Psoas muscle (tissue), 8 donors: Measurements from ENCODE around the gene VWA1. TPM values are rescaled to one million over a fixed set of nuclear protein-coding genes. Genes with fewer than 3 reads are reported as not detected.
"Not testable (repeated sequence)": the region's sequence is repeated elsewhere in the genome, so short reads cannot be mapped to it uniquely, and the experiment has no call there.

Source experiments
- ATAC-seq, 4 donors: fragments of 200-7000 bp; cut with Tn5 transposase; one replicate each; pipeline ENCODE4 v1.9.1; 2020; ENCODE audit warnings: moderate library complexity in 3 of 4, mild to moderate bottlenecking in 2 of 4
- DNase-seq, 2 donors: peaks; one replicate each; pipeline ENCODE4 v3.0.0-alpha.2; 2020
- H3K27ac ChIP-seq: fragments of 200-600 bp; one replicate; pipeline ENCODE4 v1.8.0; 2022
- H3K27me3 ChIP-seq, 3 donors: fragments of 200-600 bp in 1 of 3; one replicate each; pipeline versions ENCODE4 v1.6.1 to v1.8.0; 2013 to 2022; ENCODE audit warnings: low read length in 2 of 3, mild to moderate bottlenecking in 2 of 3, moderate library complexity in 1 of 3; ENCODE audit not compliant: insufficient read depth in 3 of 3
- H3K36me3 ChIP-seq, 2 donors: fragments of 200-600 bp in 1 of 2; one replicate each; pipeline versions ENCODE4 v1.6.1 to v1.8.0; 2013 to 2022; ENCODE audit warnings: low read depth in 1 of 2, mild to moderate bottlenecking in 1 of 2, moderate library complexity in 1 of 2; ENCODE audit not compliant: insufficient read depth in 1 of 2
- H3K4me1 ChIP-seq: fragments of 200-600 bp; one replicate; pipeline ENCODE4 v1.8.0; 2022
- H3K4me3 ChIP-seq: fragments of 200-600 bp; one replicate; pipeline ENCODE4 v1.8.0; 2022; ENCODE audit warnings: mild to moderate bottlenecking
- H3K9me3 ChIP-seq: fragments of 200-600 bp; one replicate; pipeline ENCODE4 v1.8.0; 2022
- CTCF ChIP-seq: fragments of 200-600 bp; IDR thresholded peaks from one replicate; pipeline ENCODE4 v1.8.0; 2022; ENCODE audit warnings: antibody characterized with exemption
- WGBS, 3 donors: extraction: QIAGEN DNeasy Blood & Tissue Kit; methylation state at CpG; one replicate each; pipeline versions ENCODE4 v1.1.6 to v1.1.7; 2013; 5-methylcytosine and 5-hydroxymethylcytosine counted together
- intact Hi-C, 2 donors: fragments of 100-400 bp; cut with DNase I; formaldehyde crosslinking; loops; one replicate each; pipeline versions ENCODE4 v1.11.0 to v1.14.2; 2022
- polyA plus RNA-seq, 3 donors: library from polyadenylated mRNA; stranded (reverse); fragments of 200-250 nt; gene quantifications; one replicate each; pipeline ENCODE4 v1.2.3, GENCODE V29; 2013
- total RNA-seq, 4 donors: library from RNA; stranded (reverse); fragmentation: NEBNext Ultra II Directional in 2 of 4; extraction: Animal tissue kit (Norgen Biotek cat#: 25700) in 2 of 4; gene quantifications; one replicate each; pipeline versions ENCODE4 v1.2.1 to v1.2.4, GENCODE V29; 2021 to 2023
- donor health status: healthy with polysubstance abuse.
- donor health status: DM: no; HTN: no; CAD: no; lungs with moderate emphysema.
- donor health status: Bipolar disorder and iron deficiency.
- donor health status: healthy.
- donor health status: DM: yes; HTN: yes; CAD: no.
- donor health status: DM: no; HTN: no; CAD: no.
- donor health status: DM: no; HTN: no; CAD: no.
- donor health status: DM: yes; HTN: yes; CAD: no.

The VWA1 gene
- total and polyA plus RNA-seq, 7 donors: 1.4 to 25.3 (median 7.8) TPM

GRCh38 chr1:1428174-1428573, 7.3 kb upstream of the VWA1 start:
- Histone ChIP-seq H3K4me1 (peaks cover 16% of the 10 kb centered on the region), H3K9me3 (no peaks in the 10 kb centered on the region), H3K27ac (no peak overlapping the region), H3K36me3 (no peaks in the 10 kb centered on the region), H3K4me3 (no peak overlapping the region), H3K27me3 (peaks cover 0 to 13% (median 2%) of the 10 kb centered on the region in 3 donors)
- whole genome bisulfite sequencing, 3 donors: 50 to 70% (median 57%) methylated on average over 15 to 19 of the region's 19 CpGs
- TF ChIP-seq CTCF: no peak
- no peak for ATAC-seq
- no peak for DNase-seq
- intact Hi-C loops: no loop called here

DNA sequence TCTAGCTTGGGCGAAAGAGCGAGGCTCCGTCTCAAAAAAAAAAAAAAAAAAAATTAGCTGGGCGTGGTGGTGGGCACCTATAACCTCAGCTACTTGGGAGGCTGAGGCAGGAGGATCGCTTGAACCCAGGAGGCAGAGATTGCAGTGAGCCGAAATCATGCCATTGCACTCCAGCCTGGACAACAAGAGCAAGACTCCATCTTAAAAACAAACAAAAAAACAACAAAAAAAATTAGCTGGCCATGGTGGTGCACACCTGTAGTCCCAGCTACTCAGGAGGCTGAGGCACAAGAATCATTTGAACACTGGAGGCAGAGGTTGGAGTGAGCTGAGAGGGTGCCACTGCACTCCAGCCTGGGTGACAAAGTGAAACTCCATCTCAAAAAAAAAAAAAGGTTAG, 6.5 kb upstream of the VWA1 start:
- H3K27ac ChIP-seq, DNase-seq, H3K9me3 ChIP-seq, H3K36me3 ChIP-seq, H3K4me3 ChIP-seq, intact Hi-C loops, ATAC-seq: not testable (repeated sequence)
- WGBS, 3 donors: 87 to 96% (median 93%) methylated on average over 6 of the region's 6 CpGs
- Histone ChIP-seq H3K27me3 (peaks cover 0 to 13% (median 2%) of the 10 kb centered on the region in 3 donors), H3K4me1 (peaks cover 16% of the 10 kb centered on the region)

DNA sequence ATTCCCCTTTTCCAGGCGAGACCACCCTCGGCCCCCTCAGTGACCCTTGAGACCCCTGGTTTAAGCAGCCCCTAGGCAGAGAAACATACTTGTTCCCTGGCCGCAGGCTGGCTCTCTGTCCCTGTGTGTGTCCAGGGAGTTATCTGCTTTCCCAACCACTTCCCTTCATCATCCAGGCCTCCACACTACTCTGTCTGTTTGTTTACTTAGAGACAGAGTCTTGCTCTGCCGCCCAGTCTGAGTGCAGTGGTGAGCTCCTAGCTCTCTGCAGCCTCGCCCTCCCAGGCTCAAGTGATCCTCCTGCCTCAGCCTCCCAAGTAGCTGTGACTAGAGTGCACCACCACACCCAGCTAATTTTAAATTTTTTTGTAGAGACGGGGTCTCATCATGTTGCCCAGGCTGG, 5.8 kb upstream of the VWA1 start:
- Histone ChIP-seq H3K36me3 (no peaks in the 10 kb centered on the region), H3K4me3 (peak overlapping the region; percentile 36), H3K9me3 (no peaks in the 10 kb centered on the region), H3K4me1 (peaks cover 16% of the 10 kb centered on the region), H3K27ac (peak overlapping the region; percentile 66), H3K27me3 (peaks cover 0 to 13% (median 2%) of the 10 kb centered on the region in 3 donors)
- DNase-seq (no peak), ATAC-seq (peak in 1 of 4 donors; percentile 21)
- 42 to 57% (median 53%) methylated on average over 6 of the region's 6 CpGs for WGBS, 3 donors
- no peak for TF ChIP-seq CTCF
- intact Hi-C loops: no loop called here

DNA sequence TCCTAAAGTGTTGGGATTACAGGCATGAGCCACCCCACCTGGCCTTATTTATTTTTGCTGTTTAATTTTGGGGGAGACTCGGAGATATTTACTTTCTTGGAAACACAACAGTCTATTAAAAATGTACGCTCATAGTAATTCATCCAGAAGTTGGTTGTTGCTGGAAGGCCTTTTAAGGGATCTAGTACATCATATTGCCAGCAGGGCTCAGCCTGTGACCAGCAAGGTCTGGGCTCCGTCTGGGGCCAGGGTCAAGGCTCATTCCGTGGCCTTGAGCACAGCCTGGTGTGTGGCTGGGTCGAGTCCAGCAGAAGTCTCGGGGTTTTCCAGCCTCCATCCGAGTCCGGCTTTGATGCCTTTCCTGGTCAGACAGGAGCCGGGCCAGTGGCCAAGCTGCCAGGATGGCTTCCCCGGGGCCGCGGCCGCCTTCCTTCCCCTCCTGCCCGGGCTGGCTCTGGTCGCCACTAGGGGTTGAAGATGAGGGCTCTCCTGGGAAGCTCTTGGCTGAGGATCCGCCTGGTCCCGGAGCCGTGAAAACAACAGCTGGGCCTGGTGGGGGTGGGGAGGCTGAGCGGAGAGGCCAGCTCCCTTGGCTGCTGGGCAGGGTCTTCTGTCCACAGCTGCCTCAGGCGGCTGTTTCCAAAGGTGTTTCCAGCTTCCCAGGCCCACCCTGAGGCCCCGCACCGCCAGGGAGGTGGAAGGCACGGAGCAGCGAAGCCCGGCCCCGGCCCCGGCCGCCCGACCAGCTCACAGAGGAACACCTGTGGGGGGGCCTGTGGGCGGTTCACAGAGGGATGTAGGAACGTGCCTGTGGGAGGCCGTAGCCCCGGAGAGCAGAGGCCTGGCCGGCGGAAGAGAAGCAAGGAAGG, 5.1 kb upstream of the VWA1 start:
- peaks cover 16% of the 10 kb centered on the region for H3K4me1 ChIP-seq
- H3K27me3 ChIP-seq: peaks cover 0 to 13% (median 2%) of the 10 kb centered on the region in 3 donors
- ATAC-seq: peak; percentile 52 to 75 (median 66)
- WGBS, 3 donors: 6 to 17% (median 12%) methylated on average over 27 to 35 of the region's 35 CpGs
- intact Hi-C loops: no loop called here
- H3K4me3 ChIP-seq: peak overlapping the region; percentile 36
- H3K27ac ChIP-seq: peak overlapping the region; percentile 66
- DNase-seq: peak; percentile 74 to 90
- no peaks in the 10 kb centered on the region for H3K36me3 ChIP-seq
- TF ChIP-seq CTCF: no peak
- H3K9me3 ChIP-seq: no peaks in the 10 kb centered on the region

DNA sequence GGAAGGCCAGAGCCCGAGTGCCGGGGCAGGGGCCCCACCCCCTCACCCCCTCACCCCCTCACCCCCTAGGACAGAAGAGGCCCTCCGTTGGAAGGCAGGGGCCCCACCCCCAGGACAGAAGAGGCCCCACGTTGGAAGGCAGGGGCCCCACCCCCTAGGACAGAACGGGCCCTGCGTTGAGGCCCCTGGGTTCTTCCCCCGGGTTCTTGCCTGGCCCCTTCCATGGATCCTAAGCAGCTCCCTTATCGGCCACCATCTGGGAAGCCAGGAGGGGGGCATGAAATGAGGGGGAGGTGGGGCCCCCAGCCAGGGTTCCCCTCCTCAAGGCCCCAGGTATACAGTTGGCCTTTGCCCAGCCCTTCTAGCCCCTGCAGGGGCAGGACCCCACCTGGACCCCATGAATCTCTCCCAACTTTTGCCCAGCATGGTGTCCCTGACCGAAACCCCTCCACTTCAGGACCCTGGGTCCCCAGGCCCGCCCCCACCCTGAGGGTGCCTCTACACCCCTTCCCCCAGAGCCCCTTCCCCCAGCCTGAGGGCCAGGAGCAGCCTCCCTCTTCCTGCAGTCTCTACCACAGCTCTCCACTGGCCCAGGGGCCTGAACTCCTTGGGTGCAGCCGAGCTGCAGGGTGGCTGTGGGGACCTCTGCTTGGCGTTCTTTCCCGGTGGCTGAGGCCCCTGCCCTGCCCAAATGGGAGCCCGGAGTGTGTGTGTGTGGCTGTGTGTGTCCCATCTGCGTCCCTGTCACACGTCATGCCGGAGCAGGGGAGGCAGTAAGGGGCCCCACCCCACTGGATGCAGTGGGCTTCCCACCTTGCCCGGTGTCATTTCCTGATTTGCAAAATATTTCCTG, 4.3 kb upstream of the VWA1 start:
- H3K4me3 ChIP-seq: peak overlapping the region; percentile 36
- H3K4me1 ChIP-seq: peaks cover 16% of the 10 kb centered on the region
- ATAC-seq (no peak), DNase-seq (no peak)
- no peak for TF ChIP-seq CTCF
- no peaks in the 10 kb centered on the region for H3K9me3 ChIP-seq
- intact Hi-C loops: no loop called here
- H3K27ac ChIP-seq: peak overlapping the region; percentile 66
- WGBS, 3 donors: 42 to 47% (median 44%) methylated on average over 17 to 18 of the region's 18 CpGs
- peaks cover 0 to 11% (median 2%) of the 10 kb centered on the region in 3 donors for H3K27me3 ChIP-seq
- H3K36me3 ChIP-seq: no peaks in the 10 kb centered on the region
